Esophagus muscularis mucosa (tissue), 4 donors: ENCODE data around the gene PHF2. TPM values are rescaled to one million over a fixed set of nuclear protein-coding genes. Genes with fewer than 3 reads are reported as not detected.

Source experiments
- DNase-seq: peaks from one replicate; pipeline ENCODE4 v3.0.0-alpha.2; 2017; ENCODE audit errors: extremely low spot score
- H3K27ac ChIP-seq, 4 donors: fragments of 200-600 bp; sonication (generic); replicated peaks in 1 of 4; 1 replicate in 3 of 4; 2 replicates in 1 of 4; pipeline ENCODE4 v1.5.1; 2016 to 2019; ENCODE audit warnings: mild to moderate bottlenecking in 1 of 4
- H3K27me3 ChIP-seq, 4 donors: fragments of 200-600 bp; sonication (generic); one replicate each; pipeline versions ENCODE4 v1.5.1 to v1.6.0; 2016 to 2019
- H3K36me3 ChIP-seq, 4 donors: fragments of 200-600 bp; sonication (generic); one replicate each; pipeline ENCODE4 v1.5.1; 2016 to 2019
- H3K4me1 ChIP-seq, 4 donors: fragments of 200-600 bp; sonication (generic); one replicate each; pipeline ENCODE4 v1.5.1; 2016 to 2019
- H3K4me3 ChIP-seq, 4 donors: fragments of 200-600 bp; sonication (generic); 1 replicate in 2 of 4; 2 replicates in 2 of 4; pipeline ENCODE4 v1.5.1; 2016 to 2019; ENCODE audit warnings: mild to moderate bottlenecking in 4 of 4, moderate library complexity in 1 of 4
- H3K9me3 ChIP-seq, 4 donors: fragments of 200-600 bp; sonication (generic); 1 replicate in 3 of 4; 2 replicates in 1 of 4; pipeline ENCODE4 v1.5.1; 2016 to 2019
- CTCF ChIP-seq, 3 experiments: fragments of 200-600 bp in 2 of 3; fragments of 450-650 bp in 1 of 3; sonication (generic) in 2 of 3; IDR thresholded peaks; one replicate each; pipeline ENCODE4 v1.5.1; 2017 to 2019; ENCODE audit warnings: antibody characterized with exemption in 3 of 3, mild to moderate bottlenecking in 2 of 3, moderate library complexity in 1 of 3
- EP300 ChIP-seq: sonication (generic); formaldehyde crosslinking; IDR thresholded peaks from one replicate; pipeline ENCODE4 v1.6.1; 2017; ENCODE audit warnings: antibody characterized with exemption
- POLR2A ChIP-seq: fragments of 450-650 bp; IDR thresholded peaks from one replicate; pipeline ENCODE4 v1.6.1; 2017; ENCODE audit warnings: antibody characterized with exemption, moderate library complexity, mild to moderate bottlenecking, low read depth
- POLR2AphosphoS5 ChIP-seq, 2 donors: sonication (generic); formaldehyde crosslinking; IDR thresholded peaks; one replicate each; pipeline ENCODE4 v1.6.1; 2017; ENCODE audit warnings: antibody characterized with exemption in 2 of 2
- WGBS: methylation state at CpG from one replicate; pipeline ENCODE4 v1.1.5; 2018; 5-methylcytosine and 5-hydroxymethylcytosine counted together
- intact Hi-C: fragments of 100-400 bp; cut with DNase I; formaldehyde crosslinking; loops from one replicate; pipeline ENCODE4 v1.15.1; 2023
- total RNA-seq, 4 donors: library from RNA; depleted of rRNA; stranded (reverse); fragments of >200 nt; gene quantifications; one replicate each; pipeline versions ENCODE4 v1.1.0 to v1.2.1, GENCODE V29; 2016

The PHF2 gene
- total RNA-seq, 4 donors from 2014 or later = 35.7 to 53.5 (median 43.2) TPM

- intact Hi-C loops = loop anchor here (2.0 kb wide), 1 partner anchor 114 kb away; the partner anchor contains the start of gene FAM120AOS
- no peaks in the 10 kb centered on the region for H3K9me3 ChIP-seq
- peak overlapping the region; percentile 55 to 68 (median 64) for H3K4me3 ChIP-seq
- 1% methylated on average over 20 of the region's 69 CpGs for WGBS
- H3K27ac ChIP-seq = peak overlapping the region; percentile 91 to 96 (median 94)
- peaks cover 18 to 37% (median 30%) of the 10 kb centered on the region in 4 donors for H3K36me3 ChIP-seq
- peaks cover 11 to 17% (median 14%) of the 10 kb centered on the region in 4 donors for H3K4me1 ChIP-seq
- TF ChIP-seq POLR2AphosphoS5 (IDR thresholded peaks at IDR 0.05) (peak; percentile 96), CTCF (IDR thresholded peaks at IDR 0.05) (peak; percentile 95 to 99 (median 97)), POLR2A (peak; percentile 76), EP300 (no peak)
- DNase-seq = peak; percentile 99
- H3K27me3 ChIP-seq = no peaks in the 10 kb centered on the region
Measured at GRCh38 chr9:93566408-93567270, 9.7 kb upstream of the PHF2 start.

- DNase-seq = no peak
- Histone ChIP-seq H3K9me3 (no peaks in the 10 kb centered on the region), H3K36me3 (peaks cover 10 to 29% (median 22%) of the 10 kb centered on the region in 4 donors), H3K4me3 (peak overlapping the region; percentile 55 to 68 (median 64)), H3K27ac (peak overlapping the region; percentile 91 to 96 (median 94)), H3K27me3 (no peaks in the 10 kb centered on the region), H3K4me1 (peaks cover 11 to 17% (median 14%) of the 10 kb centered on the region in 4 donors)
- 72% methylated on average over 12 of the region's 15 CpGs for WGBS
- intact Hi-C loops = loop anchor here (2.0 kb wide), 1 partner anchor 115 kb away; the partner anchor contains the start of gene FAM120AOS
- TF ChIP-seq POLR2AphosphoS5 (IDR thresholded peaks at IDR 0.05) = no peak
- no peak for TF ChIP-seq POLR2A
- TF ChIP-seq EP300 = no peak
- no peak for TF ChIP-seq CTCF (IDR thresholded peaks at IDR 0.05)
Measured at GRCh38 chr9:93567271-93567959, 9.0 kb upstream of the PHF2 start.

GRCh38 chr9:93568169-93568568 lies 8.2 kb upstream of the PHF2 start:
- WGBS = 93% methylated on average over 5 of the region's 5 CpGs
- no peak for DNase-seq
- intact Hi-C loops = no loop called here
- Histone ChIP-seq H3K27me3 (no peaks in the 10 kb centered on the region), H3K36me3 (peaks cover 5 to 21% (median 15%) of the 10 kb centered on the region in 4 donors), H3K4me1 (peaks cover 11 to 17% (median 14%) of the 10 kb centered on the region in 4 donors), H3K9me3 (no peaks in the 10 kb centered on the region), H3K27ac (no peak overlapping the region), H3K4me3 (no peak overlapping the region)
- no peak for TF ChIP-seq POLR2AphosphoS5 (IDR thresholded peaks at IDR 0.05)
- TF ChIP-seq EP300 = no peak
- no peak for TF ChIP-seq CTCF (IDR thresholded peaks at IDR 0.05)

GRCh38 chr9:93569621-93570174 lies 6.7 kb upstream of the PHF2 start:
- H3K36me3 ChIP-seq = peaks cover 0 to 6% (median 2%) of the 10 kb centered on the region in 4 donors
- no peak for TF ChIP-seq POLR2A
- TF ChIP-seq EP300 = no peak
- no peak for TF ChIP-seq POLR2AphosphoS5 (IDR thresholded peaks at IDR 0.05)
- no peak for TF ChIP-seq CTCF (IDR thresholded peaks at IDR 0.05)
- WGBS = 71% methylated on average over 1 of the region's 1 CpG
- H3K4me3 ChIP-seq = no peak overlapping the region
- intact Hi-C loops = loop anchor here (10.0 kb wide), 1 partner anchor 405 kb away; no protein-coding TSS in a partner anchor
- H3K27ac ChIP-seq = no peak overlapping the region
- no peak for DNase-seq
- no peaks in the 10 kb centered on the region for H3K27me3 ChIP-seq
- H3K9me3 ChIP-seq = no peaks in the 10 kb centered on the region
- peaks cover 11 to 25% (median 20%) of the 10 kb centered on the region in 4 donors for H3K4me1 ChIP-seq
